Stimulated activated CD4-positive, alpha-beta T cell treated with anti-CD3 and anti-CD28 coated beads, Interleukin-1b, Interleukin-23, amount 100 ng/mL, for 1 hour (primary cell): Measurements from ENCODE around the gene DCAF7.
A peak's percentile ranks its signal among the peaks of the same experiment; 100 is the strongest.

Experiments used
- DNase-seq, 2 donors: peaks; one replicate each; pipeline ENCODE4 v3.0.0-alpha.2; 2020; ENCODE audit warnings: low read depth in 2 of 2

Gene DCAF7, protein sequence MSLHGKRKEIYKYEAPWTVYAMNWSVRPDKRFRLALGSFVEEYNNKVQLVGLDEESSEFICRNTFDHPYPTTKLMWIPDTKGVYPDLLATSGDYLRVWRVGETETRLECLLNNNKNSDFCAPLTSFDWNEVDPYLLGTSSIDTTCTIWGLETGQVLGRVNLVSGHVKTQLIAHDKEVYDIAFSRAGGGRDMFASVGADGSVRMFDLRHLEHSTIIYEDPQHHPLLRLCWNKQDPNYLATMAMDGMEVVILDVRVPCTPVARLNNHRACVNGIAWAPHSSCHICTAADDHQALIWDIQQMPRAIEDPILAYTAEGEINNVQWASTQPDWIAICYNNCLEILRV

GRCh38 chr17:63549946-63550816, at the start of gene DCAF7:
TSS of gene DCAF7 (plus strand) at chr17:63550477. CDS start at chr17:63550678, 201 bp downstream.
- DNase-seq, result peak; percentile 98 to 99

DNA sequence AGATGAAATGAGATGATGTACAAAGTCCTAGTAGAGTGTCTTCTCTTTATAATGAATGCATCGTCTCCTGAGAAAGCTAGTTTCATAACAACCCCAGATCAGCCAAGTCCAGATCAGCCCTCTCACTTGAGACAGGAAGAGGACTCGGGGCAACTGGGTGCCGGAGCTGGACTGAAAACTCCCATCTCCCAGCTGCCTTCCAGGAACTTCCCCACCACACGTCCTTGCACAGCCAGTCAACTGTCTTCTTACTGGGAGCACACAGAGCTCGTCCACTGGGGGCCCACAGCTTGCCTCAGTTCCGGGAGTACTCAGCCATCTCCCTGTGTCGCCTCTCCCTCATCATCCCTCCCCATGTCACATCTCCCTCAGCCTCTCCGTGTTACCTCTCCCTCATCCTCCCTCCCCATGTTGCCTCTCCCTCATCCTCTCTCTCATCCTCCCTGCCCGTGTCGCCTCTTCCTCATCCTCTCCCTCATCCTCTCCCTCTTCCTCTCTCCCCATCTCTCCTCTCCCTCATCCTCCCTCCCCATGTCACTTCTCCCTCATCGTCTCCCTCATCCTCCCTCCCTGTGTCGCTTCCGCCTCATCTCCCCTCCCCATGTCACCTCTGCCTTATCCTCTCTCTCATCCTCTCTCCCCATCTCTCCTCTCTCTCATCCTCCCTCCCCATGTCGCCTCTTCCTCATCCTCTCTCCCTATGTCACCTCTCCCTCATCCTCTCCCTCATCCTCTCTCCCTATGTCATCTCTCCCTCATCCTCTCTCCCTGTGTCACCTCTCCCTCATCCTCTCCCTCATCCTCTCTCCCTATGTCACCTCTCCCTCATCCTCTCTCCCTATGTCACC, 49.5 kb upstream of the DCAF7 start:
- no peak for DNase-seq

DNA sequence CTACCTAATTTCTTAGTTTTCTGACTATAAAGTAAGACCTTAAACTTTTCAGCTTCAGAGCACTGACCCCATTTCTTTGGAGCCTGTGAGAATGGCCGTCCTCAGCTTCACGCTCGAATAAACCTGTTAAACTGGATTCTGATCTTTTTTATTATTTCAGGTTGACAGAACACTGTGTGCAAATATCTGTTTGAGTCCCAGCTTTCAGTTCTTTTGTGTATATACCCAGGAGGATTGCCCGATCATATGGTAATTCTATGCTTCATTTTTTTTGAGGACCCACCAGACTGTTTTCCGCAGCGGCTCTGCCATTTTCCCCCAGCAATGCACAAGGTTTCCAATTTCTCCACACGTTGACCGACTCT, 47.0 kb upstream of the DCAF7 start:
- DNase-seq, result no peak

DNA sequence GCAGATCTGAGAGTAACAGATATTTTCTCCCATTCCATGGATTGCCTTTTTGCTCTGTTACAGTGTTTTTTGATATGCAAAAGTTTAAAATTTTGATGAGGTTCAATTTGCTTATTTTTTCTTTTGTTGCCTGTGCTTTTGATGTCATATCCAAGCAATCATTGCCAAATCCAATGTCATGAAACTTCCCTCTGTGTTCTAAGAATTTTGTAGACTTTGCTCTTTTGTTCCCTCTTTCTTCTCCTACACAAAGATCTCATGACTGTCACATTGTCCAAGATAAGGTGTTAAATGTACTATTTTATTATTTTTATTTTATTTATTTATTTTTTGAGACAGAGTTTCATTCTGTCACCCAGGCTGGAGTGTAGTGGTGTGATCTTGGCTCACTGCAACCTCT, 46.0 kb upstream of the DCAF7 start:
- no peak for DNase-seq

DNA sequence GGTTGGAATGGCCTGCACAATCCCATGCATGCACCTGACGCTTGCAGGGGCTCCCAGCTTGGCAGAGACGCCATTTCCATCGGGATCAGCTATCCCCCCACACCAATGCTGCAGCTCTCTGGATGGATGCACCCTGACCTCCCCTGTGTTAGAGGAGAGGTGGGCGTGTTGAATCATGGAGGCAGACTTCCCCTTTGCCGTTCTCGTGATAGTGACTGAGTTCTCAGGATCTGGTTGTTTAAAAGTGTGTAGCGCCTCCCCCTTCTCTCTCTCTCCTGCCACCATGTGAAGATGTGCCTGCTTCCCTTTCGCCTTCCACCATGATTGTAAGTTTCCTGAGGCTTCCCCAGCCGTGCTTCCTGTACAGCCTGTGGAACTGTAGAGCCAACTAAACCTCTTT, 44.9 kb upstream of the DCAF7 start:
- DNase-seq, result no peak

DNA sequence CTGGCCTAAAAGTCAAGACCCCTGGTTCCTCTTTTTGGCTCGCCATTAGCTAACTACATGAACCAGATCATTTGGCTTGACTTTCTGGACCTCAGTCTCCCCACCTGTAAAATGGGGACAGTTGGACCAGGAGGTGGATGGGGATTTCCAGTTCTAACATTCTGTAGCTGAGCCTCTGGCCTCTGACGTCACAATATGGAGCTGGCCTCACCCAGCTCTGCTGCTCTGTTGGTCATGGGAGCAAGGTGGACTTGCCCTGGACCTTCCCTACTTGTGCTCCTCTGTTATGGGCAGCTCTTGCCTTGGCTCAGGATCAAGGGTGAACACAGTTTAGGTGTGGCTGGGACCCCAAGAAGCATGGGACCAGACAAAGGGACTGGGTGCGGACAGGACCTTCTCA, 43.6 kb upstream of the DCAF7 start:
- DNase-seq, result no peak

DNA sequence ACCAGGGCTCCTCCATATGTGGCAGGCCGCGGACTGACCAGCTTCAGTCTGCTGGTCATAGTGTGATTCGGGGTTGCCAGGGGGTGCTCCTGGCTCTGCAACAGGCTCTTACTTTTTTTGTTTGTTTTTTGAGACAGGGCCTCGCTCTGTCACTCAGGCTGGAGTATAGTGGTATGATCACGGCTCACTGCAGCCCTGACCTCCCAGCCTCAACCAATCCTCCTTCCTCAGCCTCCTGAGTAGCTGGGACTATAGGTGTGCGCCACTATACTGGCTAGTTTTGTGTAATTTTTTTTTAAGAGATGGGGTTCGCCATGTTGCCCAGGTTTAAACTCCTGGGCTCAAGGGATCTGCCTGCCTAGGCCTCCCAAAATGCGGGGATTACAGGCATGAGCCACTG, 38.9 kb upstream of the DCAF7 start:
- DNase-seq, result no peak

GRCh38 chr17:63512388-63512787, 37.9 kb upstream of the DCAF7 start:
- no peak for DNase-seq

- no peak for DNase-seq
Observed at GRCh38 chr17:63512896-63513644, 37.2 kb upstream of the DCAF7 start.

DNA sequence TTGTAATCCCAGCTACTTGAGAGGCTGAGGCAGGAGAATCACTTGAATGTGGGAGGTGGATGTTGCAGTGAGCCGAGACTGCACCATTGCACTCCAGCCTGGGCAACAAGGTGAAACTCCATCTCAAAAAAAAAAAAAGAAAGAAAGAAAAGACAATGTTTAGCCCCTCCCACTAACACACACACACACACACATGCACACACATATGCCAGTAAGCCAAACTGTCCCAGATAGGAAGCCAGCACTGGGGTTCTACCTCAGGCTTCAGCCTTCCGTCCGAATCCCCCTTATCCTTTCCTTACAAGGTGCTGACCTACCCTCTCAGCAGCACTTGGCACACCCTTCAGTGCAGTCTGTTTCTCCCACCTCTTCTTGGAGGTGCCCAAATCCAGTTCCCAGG, 35.8 kb upstream of the DCAF7 start:
- DNase-seq, result no peak

DNA sequence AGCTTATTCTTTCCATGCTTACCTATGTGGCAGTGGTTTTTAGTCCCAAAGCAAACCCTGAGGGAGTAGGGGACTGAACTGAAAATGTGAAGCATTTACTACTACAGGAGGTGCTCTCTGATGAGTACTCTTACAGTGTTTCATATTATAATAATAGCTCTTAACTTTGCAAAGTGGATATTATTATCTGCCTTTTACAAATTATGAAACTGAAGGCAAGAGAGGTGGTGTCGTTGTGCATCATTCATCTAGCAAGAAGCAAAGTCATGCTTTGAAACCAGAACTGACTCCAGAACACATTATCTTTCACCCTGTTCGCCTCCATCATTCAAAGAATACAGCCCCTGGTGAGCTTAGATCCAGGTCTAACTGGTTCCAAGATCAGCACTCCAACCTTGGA, 35.3 kb upstream of the DCAF7 start:
- no peak for DNase-seq

DNA sequence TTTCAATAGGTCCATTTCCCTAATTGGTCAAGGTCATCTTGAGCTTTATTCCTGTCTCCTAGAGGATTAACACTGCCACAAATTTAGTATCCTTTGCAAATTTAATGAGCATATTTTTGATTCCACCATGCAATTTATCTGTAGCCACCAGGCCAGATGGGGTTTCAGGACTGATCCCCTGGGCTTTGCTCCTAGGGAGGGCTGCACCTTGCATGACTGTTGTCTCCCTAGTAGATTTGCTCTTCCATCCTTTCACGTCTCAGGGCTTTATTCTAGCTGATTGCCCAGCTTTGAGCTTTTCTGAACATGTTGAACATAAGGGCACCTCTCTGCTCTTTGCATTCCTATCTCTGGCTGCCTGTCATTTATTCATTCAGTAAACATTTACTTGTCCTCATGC, 34.9 kb upstream of the DCAF7 start:
- no peak for DNase-seq

- no peak for DNase-seq
Observed at GRCh38 chr17:63516910-63517824, 33.1 kb upstream of the DCAF7 start.

DNA sequence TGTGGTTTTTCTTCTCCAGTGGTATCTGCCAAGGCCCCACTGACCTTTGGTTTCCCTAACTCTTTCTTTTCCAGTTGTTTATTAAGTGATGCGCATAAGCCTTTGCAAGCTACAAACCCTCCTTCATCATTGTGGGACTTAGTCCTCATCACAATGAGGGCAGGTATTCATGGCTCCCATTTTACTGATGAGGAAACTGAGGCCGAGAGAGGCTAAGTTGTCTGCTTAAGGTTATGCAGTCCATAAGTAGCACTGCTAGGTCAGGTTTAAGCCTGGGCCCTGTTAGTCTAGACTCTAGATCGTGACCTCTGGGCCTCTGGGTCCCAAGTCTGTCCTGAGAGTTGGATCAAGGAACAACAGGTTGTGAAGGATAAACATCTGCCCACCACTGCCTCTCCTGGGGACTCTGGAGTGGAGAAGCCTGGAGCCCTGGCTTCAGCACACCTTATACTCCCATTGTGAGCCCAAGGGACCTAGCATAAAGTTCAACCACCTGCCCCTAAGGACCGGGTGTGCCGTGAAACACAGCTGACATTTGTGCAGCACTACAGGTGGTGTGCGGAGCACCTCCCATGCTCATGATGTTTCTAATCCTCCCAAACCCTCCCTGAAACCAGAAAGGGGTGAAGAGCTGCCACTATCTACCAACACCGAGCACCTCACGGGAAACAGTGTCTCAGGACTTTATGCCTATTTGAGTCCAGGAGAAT, 32.3 kb upstream of the DCAF7 start:
- no peak for DNase-seq

DNA sequence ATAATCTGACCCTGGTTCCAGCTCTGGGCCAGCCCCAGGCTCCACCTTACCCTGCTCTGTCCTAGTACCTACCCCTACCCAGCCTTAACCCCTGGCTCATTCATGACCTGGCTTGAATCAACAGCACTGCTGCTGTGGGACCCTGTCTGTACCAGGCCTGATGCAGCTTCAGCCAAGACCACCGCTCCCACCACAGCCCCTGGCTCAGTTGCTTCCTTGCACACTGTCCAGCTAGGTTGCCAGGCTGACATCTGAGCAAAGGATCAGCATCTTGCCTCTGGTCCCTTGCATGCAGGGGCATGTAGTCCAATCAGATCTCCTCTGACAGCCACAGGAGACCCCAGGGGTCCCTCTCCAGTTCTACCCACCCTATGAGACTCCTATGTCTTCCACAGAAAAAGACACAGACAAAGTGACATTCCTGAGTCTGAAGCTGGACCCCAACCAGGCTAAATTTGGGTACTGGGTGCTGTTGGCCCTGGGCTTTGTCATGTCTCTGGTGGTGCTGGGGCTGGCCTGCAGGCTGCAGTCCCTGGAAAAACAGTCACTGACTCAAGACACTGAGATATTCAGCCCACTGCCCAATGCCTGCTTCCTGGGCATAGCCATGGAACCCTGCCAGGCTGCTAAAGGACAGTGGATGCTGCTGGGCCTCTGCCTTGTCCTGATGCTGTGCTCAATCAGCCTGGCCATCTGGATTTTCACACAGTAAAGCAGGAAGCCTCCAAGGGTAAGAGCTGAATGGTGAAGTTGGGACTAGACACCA, 31.0 kb upstream of the DCAF7 start:
- no peak for DNase-seq

DNA sequence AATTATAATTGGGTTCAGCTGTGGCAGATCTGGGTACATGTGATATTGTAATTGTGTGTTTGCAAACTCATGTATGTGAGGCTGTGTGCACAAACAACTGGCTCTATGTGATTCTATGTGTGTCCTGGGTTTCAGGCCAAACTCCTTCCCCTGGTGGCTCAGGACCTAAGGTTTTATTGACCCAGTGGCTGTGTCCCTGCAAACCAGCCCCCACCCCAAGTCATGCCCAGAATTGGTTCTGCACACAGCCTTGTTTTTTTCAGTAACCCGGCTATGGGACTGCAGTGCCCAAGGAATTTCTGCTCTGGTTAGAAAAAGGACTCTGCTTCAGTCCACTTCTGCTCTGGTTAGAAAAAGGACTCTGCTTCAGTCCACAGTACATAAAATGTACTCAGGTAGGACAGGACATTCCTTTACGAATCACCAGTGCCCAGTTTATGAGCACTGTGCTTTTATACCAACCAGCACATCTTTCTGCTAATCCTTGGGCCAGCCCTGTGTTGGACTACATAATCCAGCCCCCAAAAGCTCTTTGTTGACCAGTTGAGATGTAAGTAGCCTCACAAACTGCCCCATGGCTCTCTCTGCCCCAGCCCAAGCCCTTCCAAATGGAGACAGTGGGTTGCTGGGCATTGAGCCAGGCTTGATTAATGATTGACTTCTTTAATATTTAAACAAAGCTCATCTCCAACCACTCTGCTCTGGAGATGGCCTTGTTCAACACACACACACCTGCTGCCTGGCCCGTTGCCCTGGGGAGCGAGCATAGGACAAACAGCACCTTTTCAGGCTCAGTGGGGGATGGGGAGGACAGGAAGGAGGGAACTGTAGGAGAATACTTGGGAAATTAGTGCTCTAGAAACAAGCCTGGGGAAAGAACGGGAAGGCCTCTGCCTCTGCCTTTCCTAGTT, 30.1 kb upstream of the DCAF7 start:
- no peak for DNase-seq

- no peak for DNase-seq
Observed at GRCh38 chr17:63523253-63523855, 26.9 kb upstream of the DCAF7 start, which contains the start of gene KCNH6. TSS of gene KCNH6 (plus strand) at chr17:63523358. CDS start at chr17:63523414, 56 bp downstream.
